NOMO-1 treated with DMSO at 0.1 percent for 48 hours (cell line): ENCODE results near the gene BIN1.

ENCODE experiments used
- DNase-seq: peaks from one replicate; lab custom pipeline; 2025; ENCODE audit not compliant: unreplicated experiment; lab: John Stamatoyannopoulos, UW

The BIN1 gene

DNA sequence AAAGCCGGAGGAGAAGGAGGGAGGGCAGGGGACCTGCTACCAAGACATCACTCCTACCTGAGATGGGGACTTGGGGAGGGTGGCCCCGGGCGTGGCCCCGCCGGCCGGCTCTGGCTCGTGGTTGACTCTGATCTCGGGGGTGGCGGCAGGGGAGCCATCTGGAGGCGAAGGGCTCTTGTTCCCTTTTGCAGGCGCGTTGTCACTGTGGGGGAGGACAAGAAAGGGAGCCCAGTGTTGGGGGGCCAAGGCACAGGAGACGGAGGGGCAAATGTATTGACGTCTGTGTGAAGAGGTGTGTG, 48.1 kb downstream of the BIN1 start:
- DNase-seq, result no peak

DNA sequence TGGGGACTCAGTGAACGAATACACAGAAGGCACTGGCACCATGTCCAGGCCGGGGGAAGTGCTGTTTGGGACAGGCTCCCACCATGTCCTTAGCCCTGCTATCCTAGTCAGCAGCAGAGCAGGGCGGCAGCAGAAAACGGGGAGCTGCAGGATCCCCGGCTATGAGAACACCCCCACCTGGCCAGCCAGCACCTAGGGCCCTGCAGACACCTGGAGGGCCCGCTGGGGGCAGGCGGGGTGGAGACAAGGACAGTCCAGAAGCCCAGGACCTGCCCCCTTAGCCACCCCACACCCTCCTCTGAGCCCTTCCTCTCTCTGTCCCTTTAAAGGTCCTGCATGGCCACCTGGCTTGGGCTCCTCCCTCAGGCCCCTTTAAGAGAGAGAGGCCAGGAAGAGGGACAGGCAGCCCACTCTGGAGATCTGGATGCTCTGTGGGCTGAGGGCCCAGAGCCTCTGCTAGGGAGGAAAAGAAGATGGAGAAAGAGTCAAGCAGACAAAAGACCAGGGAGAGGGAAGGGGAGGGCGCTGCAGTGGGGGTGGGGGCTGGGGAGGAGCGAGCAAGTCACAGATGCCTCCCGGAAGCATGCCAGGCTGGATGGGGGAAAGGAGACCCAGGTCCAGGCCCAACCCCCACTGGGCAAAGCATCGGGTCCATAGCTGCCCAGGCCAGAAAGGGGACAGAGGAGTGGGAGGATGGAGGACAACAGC, 48.6 kb downstream of the BIN1 start:
- peak; percentile 70 for DNase-seq

DNA sequence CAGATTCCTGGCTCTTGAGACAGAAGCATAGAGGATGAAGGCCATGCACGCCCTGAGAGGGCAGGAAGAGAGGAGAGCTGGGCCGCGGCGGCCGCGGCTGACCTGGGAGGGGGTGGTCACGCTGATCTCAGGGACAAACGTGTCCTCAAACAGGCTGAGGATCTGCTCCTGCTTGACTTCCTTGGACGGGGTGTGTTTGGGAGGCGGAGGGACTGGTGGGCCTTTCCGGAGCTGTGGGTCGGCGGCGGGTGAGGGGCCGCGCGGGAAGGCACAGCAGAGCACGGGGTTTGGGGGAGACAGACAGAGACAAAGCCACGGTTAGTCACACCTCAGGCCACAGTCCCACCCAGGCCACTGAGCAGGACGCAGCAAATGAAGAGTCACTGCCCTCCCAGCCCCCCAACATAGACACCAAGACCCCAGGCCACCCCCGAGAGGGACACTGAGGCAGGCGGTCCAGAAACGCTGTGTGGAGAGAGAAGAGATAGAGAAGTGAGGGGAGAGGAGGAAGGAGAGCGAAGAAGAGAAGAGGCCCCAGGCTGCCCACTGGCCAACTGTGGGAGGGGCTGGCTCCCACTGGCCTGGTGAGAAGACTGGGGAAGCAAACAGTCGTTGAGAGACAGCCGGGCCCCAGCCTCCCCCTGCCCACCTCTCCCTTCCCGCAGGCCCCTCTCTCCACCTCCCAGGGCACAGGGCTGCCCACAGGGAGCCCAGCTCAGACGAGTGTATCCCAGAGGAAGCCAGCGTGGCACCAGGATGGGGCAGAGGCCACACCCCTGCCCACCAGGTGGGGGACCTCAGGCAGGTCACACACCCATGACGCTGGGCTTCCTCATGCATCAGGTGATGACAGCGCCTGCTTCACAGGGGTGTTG, 49.3 kb downstream of the BIN1 start:
- DNase-seq, result no peak

DNA sequence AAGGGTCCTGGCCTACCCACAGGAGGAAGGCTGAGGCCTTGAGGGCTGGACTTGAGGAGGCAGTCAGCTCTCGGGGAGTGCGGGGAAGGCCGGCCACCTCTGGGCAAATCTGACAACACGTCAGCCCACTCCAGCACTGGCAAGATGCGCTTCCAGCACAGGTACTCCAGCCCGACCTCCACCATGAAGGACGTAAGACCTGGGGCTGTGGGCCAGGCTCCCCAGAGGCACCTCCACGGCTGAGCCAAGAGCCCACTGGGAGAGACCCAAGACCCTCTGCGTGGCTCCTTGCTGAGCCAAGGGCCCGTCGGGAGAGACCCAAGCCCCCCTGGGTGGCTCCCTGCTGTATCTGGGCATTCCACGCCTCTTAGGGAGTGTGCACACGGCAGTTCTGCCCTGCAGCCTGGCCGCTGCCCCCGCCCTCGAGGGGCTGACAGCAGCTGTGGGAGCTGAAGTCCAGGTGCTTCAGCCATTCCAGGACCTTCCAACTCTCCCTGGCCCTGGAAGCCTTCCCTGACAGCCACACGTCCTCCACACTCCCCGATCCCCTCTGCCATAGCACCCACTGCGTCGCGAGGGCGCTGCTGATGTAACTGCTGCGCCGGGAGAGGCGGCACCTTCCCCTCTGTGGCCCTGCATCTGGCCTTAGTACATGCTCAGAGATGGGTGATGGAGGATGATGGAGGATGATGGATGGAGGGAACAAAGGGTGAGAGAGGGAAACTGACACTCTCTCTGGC, 50.2 kb downstream of the BIN1 start:
- DNase-seq, result no peak

DNA sequence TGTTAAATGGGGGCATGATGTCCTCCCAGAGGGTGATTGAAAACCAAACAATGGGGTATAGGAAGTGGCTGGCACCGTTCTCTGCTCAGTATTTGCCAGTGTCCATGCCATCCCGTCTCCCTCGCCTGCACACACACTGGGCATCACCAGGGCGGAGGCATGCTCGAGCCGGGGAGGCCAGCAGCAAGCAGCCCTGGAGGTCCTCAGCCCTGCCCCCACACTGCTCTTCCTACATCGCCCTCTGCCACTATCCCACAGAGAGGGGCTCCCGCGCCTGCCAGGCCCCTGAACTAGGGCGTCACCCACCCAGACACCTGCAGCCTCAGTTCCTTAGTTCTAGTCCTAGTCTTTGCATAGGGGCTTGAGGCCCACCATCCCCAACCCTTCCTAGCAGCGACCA, 50.9 kb downstream of the BIN1 start:
- DNase-seq, result no peak

DNA sequence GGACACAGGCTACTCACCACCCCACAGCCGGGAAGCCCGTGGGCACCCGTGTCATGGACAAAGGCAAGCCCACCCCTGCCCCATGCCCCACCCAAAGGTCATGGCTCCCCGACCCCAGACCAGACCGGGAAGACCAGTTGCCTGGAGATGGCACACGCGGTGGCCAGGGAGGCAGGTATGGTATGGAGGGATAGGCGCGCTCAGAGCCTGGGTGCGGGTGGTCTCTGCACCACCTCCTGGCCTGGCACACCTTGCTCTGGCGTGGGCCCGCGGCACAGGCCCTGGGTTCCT, 51.2 kb downstream of the BIN1 start:
- DNase-seq, result no peak

DNA sequence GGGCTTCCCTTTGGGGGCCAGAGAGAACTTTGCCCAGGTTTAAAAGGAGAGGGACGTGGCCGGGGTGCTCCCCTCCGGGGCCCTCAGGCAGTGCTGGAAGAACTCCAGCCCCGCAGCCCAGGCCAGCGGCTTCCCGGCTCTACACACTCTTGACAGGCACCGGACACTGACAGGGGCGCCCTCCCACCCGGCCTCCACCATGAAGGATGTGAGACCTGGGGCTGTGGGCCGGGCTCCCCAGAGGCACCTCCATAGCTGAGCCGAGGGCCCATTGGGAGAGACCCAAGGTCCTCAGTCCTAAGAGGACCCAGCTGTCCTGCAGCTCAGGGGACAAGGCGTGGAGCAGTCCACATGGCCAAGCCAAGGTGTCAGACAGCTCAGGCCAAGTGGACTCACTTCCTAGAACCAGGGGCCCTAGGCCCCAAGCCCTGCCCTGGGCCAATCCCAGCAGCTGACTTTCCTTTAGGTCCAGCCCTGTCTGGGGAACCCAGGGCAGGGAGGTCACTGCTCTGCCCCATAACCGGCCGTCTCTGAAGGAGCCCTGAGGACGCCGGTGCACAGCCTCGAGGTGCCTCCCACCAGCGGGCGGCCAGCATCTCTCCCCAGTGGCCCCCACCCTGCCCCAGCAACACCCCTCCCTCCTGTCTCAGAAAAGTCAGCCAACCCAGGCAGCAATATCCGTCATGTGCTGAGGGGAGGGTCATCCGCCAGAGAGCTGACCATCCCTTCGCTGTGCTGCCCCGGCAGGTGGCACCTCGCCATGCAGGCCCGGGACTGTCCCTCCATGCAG, 51.8 kb downstream of the BIN1 start:
- no peak for DNase-seq

DNA sequence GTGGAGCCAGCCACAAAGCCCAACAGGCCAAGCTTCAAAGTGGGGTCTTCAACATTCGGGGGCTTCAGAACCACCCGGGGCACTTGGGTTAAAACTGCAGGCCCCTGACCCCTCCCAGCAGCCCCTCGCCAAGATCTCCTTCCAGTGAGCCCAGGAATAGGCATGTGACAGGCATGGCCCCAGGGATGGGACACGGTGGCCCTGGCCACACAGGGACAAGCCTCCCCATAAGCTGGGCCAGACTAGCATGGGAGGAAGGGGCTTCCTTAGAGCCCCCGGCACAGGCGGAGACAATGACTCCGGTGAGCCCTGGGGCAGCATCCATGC, 52.4 kb downstream of the BIN1 start:
- DNase-seq, result no peak

DNA sequence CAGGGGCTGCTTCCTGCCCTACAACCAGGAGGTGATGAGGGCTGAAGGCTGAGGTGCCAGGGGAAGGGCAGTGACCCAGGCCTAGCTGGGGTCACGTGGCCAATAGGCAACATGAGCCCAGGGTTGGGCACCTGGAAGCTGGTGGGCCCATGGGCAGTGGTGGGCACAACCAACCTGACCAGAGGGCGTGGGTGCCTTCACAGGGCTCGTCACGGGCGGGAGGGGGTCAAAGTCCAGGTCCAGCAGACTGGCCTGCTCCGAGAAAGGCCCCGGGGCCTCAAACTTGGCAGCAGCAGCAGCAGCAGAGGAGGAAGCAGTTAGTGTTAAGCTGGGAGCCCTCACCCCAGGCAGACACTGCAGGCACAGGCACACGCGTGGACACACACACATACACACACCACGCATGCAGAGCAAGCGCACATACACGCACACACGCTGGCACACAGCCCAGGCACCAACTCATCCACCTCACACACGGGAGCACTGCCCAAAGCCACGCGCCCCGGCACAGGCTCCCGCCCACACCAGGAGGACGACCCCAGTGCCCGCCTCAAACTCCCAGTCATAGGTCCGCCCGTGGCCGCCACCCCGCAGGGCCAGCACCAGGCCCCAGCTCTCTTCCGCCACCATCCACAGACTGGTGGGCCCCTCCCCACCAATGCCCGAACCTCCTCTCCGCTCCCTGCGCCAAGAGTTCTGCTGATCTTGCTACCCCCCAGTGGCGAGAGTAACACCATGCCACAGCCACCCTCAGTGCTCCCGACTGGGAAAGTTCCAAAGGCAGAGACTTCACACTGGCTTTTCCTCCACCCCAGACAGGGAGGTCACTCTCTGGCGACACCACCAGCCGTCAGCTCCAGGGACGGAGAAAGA, 53.0 kb downstream of the BIN1 start:
- no peak for DNase-seq

DNA sequence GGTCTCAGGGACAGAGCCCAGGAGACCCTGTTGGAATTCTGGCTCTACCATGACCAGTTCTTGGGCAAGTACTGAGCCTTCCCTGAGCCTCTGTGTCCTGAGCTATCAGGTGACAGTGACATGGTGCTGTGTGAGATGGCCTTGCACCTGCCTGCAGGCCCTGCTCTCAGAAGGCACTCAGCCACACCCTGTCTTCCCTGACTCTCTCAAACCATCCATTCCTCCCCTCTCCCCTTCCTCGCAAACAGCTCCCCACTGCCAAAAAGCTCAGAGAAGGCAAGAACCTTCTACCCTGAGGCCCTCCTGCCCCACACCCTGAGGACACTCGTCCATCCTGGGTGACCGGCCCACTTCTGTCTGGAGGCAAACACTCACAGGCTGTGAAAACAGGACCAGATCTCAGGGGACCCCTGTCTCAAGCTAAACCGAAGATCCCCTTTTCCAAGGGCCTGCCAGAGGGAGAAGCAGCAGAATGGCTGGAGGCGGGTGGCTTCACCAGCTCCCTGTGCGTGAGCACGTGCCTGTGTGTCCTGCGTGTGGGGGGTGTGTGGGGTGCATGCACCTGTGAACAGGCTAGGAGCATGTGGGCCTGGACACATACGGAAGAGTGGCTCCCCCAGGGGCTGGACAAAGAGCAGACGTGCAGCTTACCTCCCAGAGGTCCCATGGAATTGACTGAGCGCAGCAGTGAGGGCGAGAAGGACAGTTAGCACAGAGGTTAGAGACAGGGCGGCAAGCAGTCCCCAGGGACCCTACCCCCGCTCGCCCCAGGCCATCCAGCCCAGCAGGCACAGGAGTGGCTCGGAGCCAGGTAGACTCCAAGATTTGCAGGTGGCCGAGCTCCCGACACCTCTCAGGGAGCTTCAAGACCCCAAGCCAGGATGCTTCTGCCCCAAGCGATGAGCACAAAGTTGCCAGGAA, 53.9 kb downstream of the BIN1 start:
- no peak for DNase-seq

DNA sequence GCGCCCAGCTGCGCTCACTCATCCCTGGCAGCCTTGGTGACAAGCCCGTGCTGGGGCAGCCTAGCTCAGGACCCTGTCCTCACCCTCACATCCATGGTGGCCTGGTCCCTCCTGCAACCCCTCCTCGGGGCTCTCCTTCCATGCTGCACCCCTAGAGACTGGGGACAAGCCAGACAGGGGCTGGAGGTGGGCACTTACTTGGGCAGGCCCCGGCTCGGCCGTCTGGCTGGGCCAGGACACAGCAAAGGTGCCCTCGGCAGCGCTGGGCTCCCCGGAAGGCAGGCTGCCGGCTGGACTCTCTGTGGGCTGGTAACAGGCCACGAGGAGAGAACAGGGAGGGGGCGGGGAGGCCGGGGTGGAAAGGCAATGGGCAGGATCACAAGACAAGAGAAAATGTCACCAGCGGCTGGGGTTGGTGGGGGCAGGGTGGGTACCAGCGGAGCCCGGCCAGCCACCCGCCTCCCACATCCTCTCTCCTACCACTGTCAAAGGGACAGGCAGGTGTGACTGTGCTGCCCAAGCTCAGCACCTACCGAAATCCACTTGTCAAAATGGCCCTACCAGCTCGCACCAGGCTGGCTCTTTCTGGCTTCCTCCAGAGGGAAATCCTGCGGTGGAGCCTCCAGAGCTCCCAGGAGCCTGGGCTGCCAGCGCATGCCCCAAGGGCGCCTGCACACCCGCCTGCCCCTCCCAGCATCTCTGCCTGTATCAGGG, 54.7 kb downstream of the BIN1 start:
- DNase-seq, result no peak

DNA sequence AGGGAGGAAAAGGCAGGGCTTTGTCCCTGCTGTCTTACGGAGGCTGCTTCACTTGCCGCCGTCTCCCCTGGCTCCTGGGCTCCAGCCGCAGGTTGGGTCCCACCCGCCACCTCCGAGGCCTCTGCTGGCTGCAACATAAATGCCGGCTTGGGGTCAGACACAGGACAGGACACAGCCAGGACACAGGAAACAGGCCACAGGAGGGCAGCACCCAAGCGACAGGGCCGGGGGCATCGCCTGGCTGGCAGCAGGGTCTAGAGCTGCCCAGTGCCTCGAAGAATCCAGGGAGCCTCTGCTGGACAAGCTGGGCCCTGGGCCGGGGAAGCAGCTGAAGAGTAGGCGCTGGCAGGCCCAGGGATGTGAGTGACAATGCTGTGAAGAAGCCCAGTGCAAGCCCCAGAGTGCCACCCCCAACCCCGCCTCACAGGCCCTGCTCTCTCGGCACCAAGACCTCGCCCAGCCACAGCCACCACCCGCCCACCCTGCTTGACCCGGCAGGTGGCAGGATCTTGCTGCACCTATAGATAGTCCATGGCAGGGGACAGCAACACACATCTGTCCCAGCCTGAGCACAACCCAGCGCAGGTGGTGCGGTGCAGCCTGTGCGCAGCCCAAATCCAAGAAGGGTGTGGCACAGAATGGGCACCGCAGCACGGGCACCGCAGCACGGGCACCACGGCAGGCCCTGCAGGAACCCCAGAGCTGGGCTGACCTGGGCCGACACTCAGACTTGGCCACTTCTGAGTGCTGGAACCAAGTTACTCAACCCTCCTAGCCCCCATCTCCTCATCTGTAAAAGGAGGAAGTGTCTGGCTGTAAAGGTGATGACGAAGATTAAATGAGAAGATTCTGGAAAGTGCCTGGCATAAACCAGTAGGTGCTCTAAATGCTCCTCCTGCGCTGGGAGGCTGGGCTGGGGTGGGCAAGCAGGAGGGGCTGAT, 55.6 kb downstream of the BIN1 start:
- DNase-seq, result peak; percentile 30

DNA sequence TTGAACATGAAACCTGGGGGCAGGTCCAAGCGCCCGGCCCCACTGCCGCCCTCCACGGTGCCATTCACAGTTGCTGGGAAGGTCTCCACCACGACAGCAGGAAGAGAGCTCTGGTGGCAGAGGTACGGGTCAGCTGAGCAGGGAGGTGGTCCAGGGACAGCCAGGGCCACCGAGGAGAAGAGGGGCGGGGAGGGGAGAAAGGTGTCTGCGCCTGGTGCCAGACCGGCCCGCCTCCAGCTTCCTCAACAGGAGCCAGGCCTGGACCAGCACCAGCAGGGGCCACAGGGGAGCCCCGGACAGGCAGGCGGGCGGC, 56.2 kb downstream of the BIN1 start:
- DNase-seq, result no peak

DNA sequence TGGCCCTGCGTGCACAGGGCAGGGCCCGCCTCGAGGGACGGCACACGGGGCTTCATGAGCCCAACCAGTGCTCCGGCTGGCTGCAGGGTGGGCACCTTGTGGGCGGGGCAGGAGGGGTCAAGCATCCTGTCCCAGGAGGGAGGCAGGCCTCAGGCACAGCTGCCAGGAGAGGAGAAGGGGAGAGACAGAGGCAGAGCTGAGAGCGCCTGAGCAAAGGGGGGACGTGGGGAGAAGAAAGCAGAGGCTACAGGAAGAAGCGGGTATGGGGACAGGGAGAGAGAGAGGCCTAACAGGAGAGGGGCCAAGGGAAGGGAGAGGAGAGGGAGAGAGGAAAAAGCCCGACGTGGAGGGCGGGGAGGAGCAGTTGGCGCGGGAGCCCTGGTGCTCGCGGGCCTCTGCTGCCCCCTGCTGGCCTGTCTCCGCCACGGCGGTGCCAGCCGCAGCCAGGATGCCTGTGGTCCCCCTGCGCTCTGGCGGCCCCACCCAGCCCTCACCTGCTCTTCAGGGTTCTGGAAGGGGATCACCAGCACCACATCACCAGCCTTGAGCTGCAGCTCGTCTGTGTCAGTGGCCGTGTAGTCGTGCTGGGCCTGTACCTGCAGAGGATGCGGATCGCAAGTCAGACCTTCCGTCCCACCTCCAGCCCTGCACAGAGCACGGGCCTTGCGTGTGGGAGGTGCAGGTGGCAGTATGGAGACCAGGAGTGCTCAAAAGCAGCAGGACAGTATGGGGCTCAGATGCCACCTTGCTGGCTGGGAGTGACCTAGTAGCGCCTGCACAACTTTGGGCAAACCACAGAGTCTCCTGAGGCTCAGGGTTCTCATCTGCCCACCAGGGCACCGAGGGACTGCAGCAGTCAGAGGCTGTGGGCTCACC, 56.8 kb downstream of the BIN1 start:
- peak; percentile 16 for DNase-seq

DNA sequence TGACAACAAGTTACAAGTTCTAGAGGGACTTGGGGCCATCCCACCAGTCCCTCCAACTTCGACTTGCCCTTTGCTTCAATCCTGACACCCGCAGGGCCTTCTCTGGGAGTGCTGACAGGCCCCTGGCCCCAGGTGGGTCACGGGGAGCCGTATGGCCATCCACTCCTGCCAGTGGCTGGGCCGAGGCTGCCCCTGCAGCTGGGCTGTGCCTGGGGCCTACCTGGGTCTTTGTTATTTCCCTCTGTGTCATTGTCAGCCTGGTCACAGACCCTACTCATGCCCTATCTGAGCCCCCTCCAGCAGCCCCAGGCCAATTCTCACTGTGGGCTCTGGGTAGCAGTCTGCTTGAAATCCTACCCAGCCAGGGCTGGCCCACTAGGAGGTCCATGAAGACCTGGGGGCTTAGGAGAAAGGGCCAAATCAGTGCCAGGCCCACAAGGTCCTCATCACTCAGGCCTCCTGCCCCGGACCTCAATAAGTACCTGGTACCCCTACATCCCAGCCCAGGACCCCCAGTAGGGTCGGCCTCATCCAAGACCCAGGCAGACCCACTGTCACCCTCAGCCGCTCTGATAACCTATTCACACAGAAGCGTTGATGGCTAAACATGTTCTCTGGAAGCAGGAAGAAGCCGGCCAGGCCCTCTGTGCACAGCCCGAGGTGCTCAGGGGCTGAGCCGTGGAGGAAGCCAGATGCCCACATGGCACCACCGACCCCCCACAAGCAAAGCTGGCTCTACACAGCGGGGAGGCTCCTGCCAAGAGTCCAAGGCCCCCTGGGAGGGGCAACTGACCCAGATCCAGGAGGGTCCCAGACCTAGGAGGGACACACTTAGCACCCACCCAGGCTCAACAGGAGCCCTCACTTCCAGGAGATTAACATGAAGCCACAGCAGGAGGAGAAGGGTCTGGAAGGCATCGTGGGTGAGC, 57.7 kb downstream of the BIN1 start:
- no peak for DNase-seq

DNA sequence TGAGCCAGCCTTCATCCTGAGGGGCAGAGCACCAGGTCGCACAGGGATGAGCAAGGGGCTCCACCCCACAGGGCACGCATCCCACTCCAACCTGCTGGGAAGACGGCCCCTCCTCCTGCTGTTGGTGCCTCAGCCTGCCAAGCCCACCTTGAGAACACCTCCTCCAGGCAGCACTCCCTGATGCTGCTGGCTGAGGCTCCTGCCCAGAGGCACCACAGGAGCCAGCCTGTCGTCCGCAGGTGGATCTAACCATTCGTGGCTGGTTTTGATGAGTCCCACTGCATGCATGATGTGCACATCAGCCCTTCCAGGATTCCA, 58.4 kb downstream of the BIN1 start:
- no peak for DNase-seq
